Liver (tissue), 9 donors: ENCODE data around the gene KIF12. TPM values are rescaled to one million over a fixed set of nuclear protein-coding genes. Genes with fewer than 3 reads are reported as not detected.

ENCODE experiments used
- DNase-seq: peaks from one replicate; pipeline ENCODE4 v3.0.0-alpha.2; 2017; ENCODE audit warnings: low spot score
- H3K27ac ChIP-seq, 2 donors: one replicate each; pipeline ENCODE4 v1.7.0; 2013; ENCODE audit warnings: inconsistent platforms in 2 of 2, low read length in 2 of 2, control low read depth in 1 of 2, low read depth in 1 of 2, mild to moderate bottlenecking in 1 of 2
- H3K27me3 ChIP-seq, 4 donors: one replicate each; pipeline versions ENCODE4 v1.6.1 to v1.7.0; 2013; ENCODE audit warnings: low read length in 3 of 4, inconsistent platforms in 1 of 4, mild to moderate bottlenecking in 1 of 4, moderate library complexity in 1 of 4; ENCODE audit not compliant: control insufficient read depth in 4 of 4, insufficient read depth in 4 of 4
- H3K36me3 ChIP-seq, 4 donors: one replicate each; pipeline versions ENCODE4 v1.6.1 to v1.7.0; 2013; ENCODE audit warnings: low read length in 3 of 4, mild to moderate bottlenecking in 3 of 4, low read depth in 1 of 4, moderate library complexity in 1 of 4; ENCODE audit not compliant: control insufficient read depth in 4 of 4, insufficient read depth in 3 of 4
- H3K4me1 ChIP-seq, 4 donors: one replicate each; pipeline versions ENCODE4 v1.6.1 to v1.7.0; 2013; ENCODE audit warnings: low read length in 3 of 4, mild to moderate bottlenecking in 3 of 4, moderate library complexity in 1 of 4; ENCODE audit not compliant: control insufficient read depth in 4 of 4, insufficient read depth in 4 of 4
- H3K4me3 ChIP-seq, 3 donors: one replicate each; pipeline versions ENCODE4 v1.6.1 to v1.7.0; 2013; ENCODE audit warnings: low read length in 3 of 3, control low read depth in 1 of 3, low read depth in 1 of 3, mild to moderate bottlenecking in 1 of 3
- H3K9ac ChIP-seq, 2 donors: one replicate each; pipeline ENCODE4 v1.7.0; 2013; ENCODE audit warnings: low read length in 2 of 2, mild to moderate bottlenecking in 2 of 2, moderate library complexity in 2 of 2, control low read depth in 1 of 2, low read depth in 1 of 2
- H3K9me3 ChIP-seq, 4 donors: one replicate each; pipeline versions ENCODE4 v1.6.1 to v1.7.0; 2013; ENCODE audit warnings: low read length in 3 of 4; ENCODE audit not compliant: control insufficient read depth in 4 of 4
- ATF3 ChIP-seq: IDR thresholded peaks from 2 replicates; pipeline ENCODE4 v1.6.1; 2016; ENCODE audit warnings: antibody characterized with exemption
- CTCF ChIP-seq: fragments of 150-350 bp; IDR thresholded peaks from 2 replicates; pipeline ENCODE4 v1.5.1; 2017; ENCODE audit warnings: improper control_type of control experiment, low read depth, low read length; ENCODE audit not compliant: missing input control
- EGR1 ChIP-seq, 2 donors: IDR thresholded peaks; 2 replicates each; pipeline ENCODE4 v1.6.1; 2016 to 2018; ENCODE audit warnings: antibody characterized with exemption in 2 of 2, low read depth in 2 of 2
- FOXA1 ChIP-seq: IDR thresholded peaks from 2 replicates; pipeline ENCODE4 v1.6.1; 2016; ENCODE audit warnings: antibody characterized with exemption
- FOXA2 ChIP-seq: IDR thresholded peaks from 2 replicates; pipeline ENCODE4 v1.6.1; 2016; ENCODE audit warnings: antibody characterized with exemption
- GABPA ChIP-seq, 2 donors: IDR thresholded peaks in 1 of 2; conservative IDR thresholded peaks in 1 of 2; 2 replicates each; pipeline ENCODE4 v1.6.1; 2016; ENCODE audit warnings: antibody characterized with exemption in 2 of 2, mild to moderate bottlenecking in 1 of 2, moderate library complexity in 1 of 2
- HNF4A ChIP-seq, 2 donors: conservative IDR thresholded peaks; 2 replicates each; pipeline ENCODE4 v1.6.1; 2016; ENCODE audit warnings: antibody characterized with exemption in 2 of 2, mild to moderate bottlenecking in 2 of 2
- HNF4G ChIP-seq: IDR thresholded peaks from 2 replicates; pipeline ENCODE4 v1.6.1; 2016; ENCODE audit warnings: antibody characterized with exemption
- JUND ChIP-seq, 2 donors: IDR thresholded peaks; 2 replicates each; pipeline ENCODE4 v1.6.1; 2016; ENCODE audit warnings: antibody characterized with exemption in 2 of 2
- MAX ChIP-seq: IDR thresholded peaks from 2 replicates; pipeline ENCODE4 v1.6.1; 2016; ENCODE audit warnings: antibody characterized with exemption
- NR2F2 ChIP-seq: IDR thresholded peaks from 2 replicates; pipeline ENCODE4 v1.6.1; 2016; ENCODE audit warnings: antibody characterized with exemption
- RAD21 ChIP-seq, 2 donors: IDR thresholded peaks; 2 replicates each; pipeline ENCODE4 v1.6.1; 2016; ENCODE audit warnings: antibody characterized with exemption in 2 of 2, mild to moderate bottlenecking in 2 of 2
- REST ChIP-seq: IDR thresholded peaks from 2 replicates; pipeline ENCODE4 v1.6.1; 2016; ENCODE audit warnings: antibody characterized with exemption, mild to moderate bottlenecking
- RXRA ChIP-seq, 2 donors: IDR thresholded peaks; 2 replicates each; pipeline ENCODE4 v1.6.1; 2017 to 2018; ENCODE audit warnings: antibody characterized with exemption in 2 of 2, mild to moderate bottlenecking in 1 of 2
- SP1 ChIP-seq: IDR thresholded peaks from 2 replicates; pipeline ENCODE4 v1.6.1; 2018; ENCODE audit warnings: antibody characterized with exemption, mild to moderate bottlenecking
- TAF1 ChIP-seq: conservative IDR thresholded peaks from 2 replicates; pipeline ENCODE4 v1.6.1; 2016; ENCODE audit warnings: antibody characterized with exemption, mild to moderate bottlenecking
- YY1 ChIP-seq: IDR thresholded peaks from 2 replicates; pipeline ENCODE4 v1.6.1; 2016; ENCODE audit warnings: antibody characterized with exemption, mild to moderate bottlenecking
- ZBTB33 ChIP-seq: IDR thresholded peaks from 2 replicates; pipeline ENCODE4 v1.6.1; 2016; ENCODE audit warnings: antibody characterized with exemption
- WGBS: extraction: QIAGEN DNeasy Blood & Tissue Kit; methylation state at CpG from one replicate; pipeline ENCODE4 v1.1.7; 2013; 5-methylcytosine and 5-hydroxymethylcytosine counted together
- polyA plus RNA-seq, 2 donors: library from polyadenylated mRNA; stranded (reverse) in 1 of 2; unstranded in 1 of 2; fragments of 200-250 nt in 1 of 2; fragments of >200 nt in 1 of 2; fragmentation: Nextera tagmentation in 1 of 2; extraction: Ambion mirVana in 1 of 2; gene quantifications; one replicate each; pipeline versions ENCODE4 v1.2.1 to v1.2.3, GENCODE V29; 2013 to 2015
- total RNA-seq, 2 donors: library from RNA; depleted of rRNA; stranded (reverse); fragments of >200 nt; gene quantifications; one replicate each; pipeline ENCODE4 v1.2.3, GENCODE V29; 2014
- donor health status: healthy.
- donor health status: healthy.
- donor health status: healthy.
- donor health status: healthy.
- donor health status: healthy.

KIF12 gene
- total and polyA plus RNA-seq, 4 donors: 2.9 to 11.8 (median 7.7) TPM

GRCh38 chr9:114130624-114131277 is 31.7 kb upstream of the KIF12 start:
- TF ChIP-seq RXRA (IDR thresholded peaks at IDR 0.05): peak; percentile 63 to 86
- no peak for TF ChIP-seq GABPA (IDR thresholded peaks at IDR 0.05 in 1 of 2, conservative IDR thresholded peaks at IDR 0.05 in 1 of 2)
- peak; percentile 90 for TF ChIP-seq SP1
- no peak for TF ChIP-seq CTCF
- TF ChIP-seq EGR1 (IDR thresholded peaks at IDR 0.05; ENCODE audit: low read depth in 2 of 2): no peak
- peak; percentile 80 for TF ChIP-seq HNF4G
- no peak for TF ChIP-seq FOXA1
- TF ChIP-seq TAF1: no peak
- TF ChIP-seq NR2F2: peak; percentile 46
- TF ChIP-seq YY1: no peak
- peak; percentile 18 for TF ChIP-seq ATF3
- peak; percentile 74 to 86 for TF ChIP-seq HNF4A (conservative IDR thresholded peaks at IDR 0.05)
- TF ChIP-seq MAX: no peak
- no peak for TF ChIP-seq FOXA2
- TF ChIP-seq JUND (IDR thresholded peaks at IDR 0.05): no peak
- TF ChIP-seq REST: peak; percentile 19
- no peak for TF ChIP-seq ZBTB33
- peak in 1 of 2 donors; percentile 8 for TF ChIP-seq RAD21 (IDR thresholded peaks at IDR 0.05)
- 42% methylated on average over 4 of the region's 4 CpGs for WGBS
- no peaks in the 10 kb centered on the region for H3K9me3 ChIP-seq
- no peak for DNase-seq
- H3K4me1 ChIP-seq: peaks cover 11 to 23% (median 17%) of the 10 kb centered on the region in 4 donors
- no peaks in the 10 kb centered on the region for H3K27me3 ChIP-seq
- H3K36me3 ChIP-seq: no peaks in the 10 kb centered on the region
- no peak overlapping the region for H3K4me3 ChIP-seq
- H3K9ac ChIP-seq: no peak overlapping the region
- H3K27ac ChIP-seq: peak overlapping the region; percentile 15 to 76
